COLO829 (cell line): ENCODE results near the gene RFTN1.

Source experiments
- DNase-seq: peaks from one replicate; pipeline ENCODE4 v3.0.0; 2012; ENCODE audit warnings: low spot score

The RFTN1 gene

GRCh38 chr3:16464511-16465148 lies 48.9 kb downstream of the RFTN1 start:
- DNase-seq = no peak

GRCh38 chr3:16463914-16464313 lies 49.6 kb downstream of the RFTN1 start:
- DNase-seq = no peak

- DNase-seq = no peak
Measured at GRCh38 chr3:16463119-16463518, 50.4 kb downstream of the RFTN1 start.

GRCh38 chr3:16462679-16463078 lies 50.8 kb downstream of the RFTN1 start:
- DNase-seq = no peak

- no peak for DNase-seq
Measured at GRCh38 chr3:16461463-16462245, 51.8 kb downstream of the RFTN1 start.

- DNase-seq = no peak
Measured at GRCh38 chr3:16460886-16461285, 52.6 kb downstream of the RFTN1 start.

- DNase-seq = no peak
Measured at GRCh38 chr3:16460273-16460672, 53.2 kb downstream of the RFTN1 start.

GRCh38 chr3:16456784-16457415 lies 56.6 kb downstream of the RFTN1 start:
- DNase-seq = no peak

- no peak for DNase-seq
Measured at GRCh38 chr3:16455966-16456365, 57.5 kb downstream of the RFTN1 start.

GRCh38 chr3:16455001-16455400 lies 58.5 kb downstream of the RFTN1 start:
- DNase-seq = no peak

- DNase-seq = peak; percentile 19
Measured at GRCh38 chr3:16452261-16452660, 61.2 kb downstream of the RFTN1 start.

- no peak for DNase-seq
Measured at GRCh38 chr3:16449369-16449768, 64.1 kb downstream of the RFTN1 start.

- DNase-seq = peak; percentile 17
Measured at GRCh38 chr3:16448639-16449070, 64.8 kb downstream of the RFTN1 start.

- DNase-seq = no peak
Measured at GRCh38 chr3:16447135-16447534, 66.4 kb downstream of the RFTN1 start.

- DNase-seq = no peak
Measured at GRCh38 chr3:16444344-16444743, 69.2 kb downstream of the RFTN1 start.

GRCh38 chr3:16442730-16443129 lies 70.8 kb downstream of the RFTN1 start:
- no peak for DNase-seq

GRCh38 chr3:16441371-16441875 lies 72.1 kb downstream of the RFTN1 start:
- no peak for DNase-seq

GRCh38 chr3:16439848-16440708 lies 73.4 kb downstream of the RFTN1 start:
- no peak for DNase-seq

GRCh38 chr3:16439163-16439847 lies 74.2 kb downstream of the RFTN1 start:
- no peak for DNase-seq

- no peak for DNase-seq
Measured at GRCh38 chr3:16437640-16438039, 75.9 kb downstream of the RFTN1 start.

- no peak for DNase-seq
Measured at GRCh38 chr3:16433701-16434151, 79.8 kb downstream of the RFTN1 start.
